ENCODE measurements around the gene KIF26B.

KIF26B gene

GRCh38 chr1:245365095-245366020 is 210.6 kb downstream of the KIF26B start:
- FAIRE-seq (no peak), DNase-seq (ENCODE audit: insufficient read length, low spot score) (no peak)
- no peak for TF ChIP-seq POLR2A (IDR thresholded peaks at IDR 0.05; ENCODE audit: low read depth, low read length)

- TF ChIP-seq POLR2A (IDR thresholded peaks at IDR 0.05; ENCODE audit: low read depth, low read length) = no peak
- DNase-seq (ENCODE audit: insufficient read length, low spot score) (no peak), FAIRE-seq (no peak)
Observed at GRCh38 chr1:245366886-245367285, 212.1 kb downstream of the KIF26B start.

GRCh38 chr1:245370175-245370825 is 215.5 kb downstream of the KIF26B start:
- FAIRE-seq (no peak), DNase-seq (ENCODE audit: insufficient read length, low spot score) (no peak)
- TF ChIP-seq POLR2A (IDR thresholded peaks at IDR 0.05; ENCODE audit: low read depth, low read length) = no peak

GRCh38 chr1:245370905-245371581 is 216.3 kb downstream of the KIF26B start:
- no peak for TF ChIP-seq POLR2A (IDR thresholded peaks at IDR 0.05; ENCODE audit: low read depth, low read length)
- no peak for DNase-seq (ENCODE audit: insufficient read length, low spot score)
- FAIRE-seq = no peak

GRCh38 chr1:245373131-245373530 is 218.3 kb downstream of the KIF26B start:
- FAIRE-seq (no peak), DNase-seq (ENCODE audit: insufficient read length, low spot score) (no peak)
- TF ChIP-seq POLR2A (IDR thresholded peaks at IDR 0.05; ENCODE audit: low read depth, low read length) = no peak

- no peak for DNase-seq (ENCODE audit: insufficient read length, low spot score)
- FAIRE-seq = no peak
- no peak for TF ChIP-seq POLR2A (IDR thresholded peaks at IDR 0.05; ENCODE audit: low read depth, low read length)
Observed at GRCh38 chr1:245375789-245376460, 221.1 kb downstream of the KIF26B start.

GRCh38 chr1:245377854-245378253 is 223.1 kb downstream of the KIF26B start:
- FAIRE-seq = no peak

GRCh38 chr1:245378311-245378722 is 223.5 kb downstream of the KIF26B start:
- no peak for TF ChIP-seq POLR2A (IDR thresholded peaks at IDR 0.05; ENCODE audit: low read depth, low read length)
- DNase-seq (ENCODE audit: insufficient read length, low spot score) = no peak
- no peak for FAIRE-seq

More at GRCh38 chr1:245377854-245378253, 223.1 kb downstream of the KIF26B start:
- no peak for TF ChIP-seq POLR2A (IDR thresholded peaks at IDR 0.05; ENCODE audit: low read depth, low read length)
- DNase-seq (ENCODE audit: insufficient read length, low spot score) = no peak

GRCh38 chr1:245378745-245379144 is 224.0 kb downstream of the KIF26B start:
- FAIRE-seq = no peak
- no peak for DNase-seq (ENCODE audit: insufficient read length, low spot score)
- TF ChIP-seq POLR2A (IDR thresholded peaks at IDR 0.05; ENCODE audit: low read depth, low read length) = no peak

- FAIRE-seq (no peak), DNase-seq (ENCODE audit: insufficient read length, low spot score) (no peak)
- no peak for TF ChIP-seq POLR2A (IDR thresholded peaks at IDR 0.05; ENCODE audit: low read depth, low read length)
Observed at GRCh38 chr1:245380790-245381535, 226.2 kb downstream of the KIF26B start.

GRCh38 chr1:245382981-245383380 is 228.2 kb downstream of the KIF26B start:
- no peak for TF ChIP-seq POLR2A (IDR thresholded peaks at IDR 0.05; ENCODE audit: low read depth, low read length)
- no peak for FAIRE-seq
- DNase-seq (ENCODE audit: insufficient read length, low spot score) = no peak

- DNase-seq (ENCODE audit: insufficient read length, low spot score) (no peak), FAIRE-seq (no peak)
- TF ChIP-seq POLR2A (IDR thresholded peaks at IDR 0.05; ENCODE audit: low read depth, low read length) = no peak
Observed at GRCh38 chr1:245383396-245384330, 228.9 kb downstream of the KIF26B start.
